ENCODE results near the gene FKBP6. TPM values are rescaled to one million over a fixed set of nuclear protein-coding genes. Genes with fewer than 3 reads are reported as not detected.

Gene FKBP6
- total RNA-seq, 1 experiment from 2014 or later, result not detected

GRCh38 chr7:73351447-73352167 lies 23.6 kb downstream of the FKBP6 start:
- CTCF ChIA-PET, result no interaction called here
- peaks cover 7% of the 10 kb centered on the region; the same call in 1 of the 2 replicates for H3K9me3 ChIP-seq
- Mint-ChIP-seq H3K4me1 (ENCODE audit: low read depth, unreplicated experiment) (no peaks in the 10 kb centered on the region), H3K27ac (ENCODE audit: unreplicated experiment) (no peak overlapping the region), H3K9me3 (ENCODE audit: unreplicated experiment) (no peaks in the 10 kb centered on the region), H3K36me3 (ENCODE audit: insufficient read depth, unreplicated experiment) (no peaks in the 10 kb centered on the region), H3K4me3 (ENCODE audit: unreplicated experiment) (no peak overlapping the region), H3K27me3 (ENCODE audit: insufficient read depth, unreplicated experiment) (no peaks in the 10 kb centered on the region)
- H3K36me3 ChIP-seq (ENCODE audit: control insufficient read depth, insufficient read depth, low read length), result no peaks in the 10 kb centered on the region
- no TSS peak for BruUV-seq (replicated peaks)
- H3K27me3 ChIP-seq (replicated peaks; ENCODE audit: control insufficient read depth, insufficient read depth, low read length), result no peaks in the 10 kb centered on the region
- no peaks in the 10 kb centered on the region for H3K4me1 ChIP-seq
- POLR2A ChIA-PET, result no interaction called here
- intact Hi-C loops (cut with micrococcal nuclease; ENCODE audit: unreplicated experiment), result no loop called here
- no peak overlapping the region for H3K4me3 ChIP-seq (ENCODE audit: low read depth, low read length)
- TF ChIP-seq CTCF (IDR thresholded peaks at IDR 0.05; ENCODE audit: insufficient read depth in 1 of 2, low read depth in 1 of 2, low read length in 1 of 2, severe bottlenecking in 1 of 2, unreplicated experiment in 1 of 2), result no peak
- no peak for DNase-seq

- intact Hi-C loops (cut with micrococcal nuclease; ENCODE audit: unreplicated experiment), result no loop called here
- no peaks in the 10 kb centered on the region for H3K36me3 ChIP-seq (ENCODE audit: control insufficient read depth, insufficient read depth, low read length)
- H3K9me3 Mint-ChIP-seq (ENCODE audit: unreplicated experiment), result no peaks in the 10 kb centered on the region
- no peaks in the 10 kb centered on the region for H3K27me3 ChIP-seq (replicated peaks; ENCODE audit: control insufficient read depth, insufficient read depth, low read length)
- no peak for DNase-seq
- no peak overlapping the region for H3K4me3 ChIP-seq (ENCODE audit: low read depth, low read length)
- H3K9me3 ChIP-seq, result peaks cover 7% of the 10 kb centered on the region; the same call in 1 of the 2 replicates
- no peak overlapping the region for H3K4me3 Mint-ChIP-seq (ENCODE audit: unreplicated experiment)
- no peaks in the 10 kb centered on the region for H3K27me3 Mint-ChIP-seq (ENCODE audit: insufficient read depth, unreplicated experiment)
- ChIA-PET CTCF (no interaction called here), POLR2A (interaction anchor here (0.6 kb wide), 2 partner anchors 9 to 39 kb away, joined by 4 to 8 read pairs; no protein-coding TSS in a partner anchor)
- no TSS peak for BruUV-seq (replicated peaks)
- H3K27ac Mint-ChIP-seq (ENCODE audit: unreplicated experiment), result no peak overlapping the region
- no peaks in the 10 kb centered on the region for H3K4me1 ChIP-seq
- H3K36me3 Mint-ChIP-seq (ENCODE audit: insufficient read depth, unreplicated experiment), result no peaks in the 10 kb centered on the region
- no peak for TF ChIP-seq CTCF (IDR thresholded peaks at IDR 0.05; ENCODE audit: insufficient read depth in 1 of 2, low read depth in 1 of 2, low read length in 1 of 2, severe bottlenecking in 1 of 2, unreplicated experiment in 1 of 2)
- no peaks in the 10 kb centered on the region for H3K4me1 Mint-ChIP-seq (ENCODE audit: low read depth, unreplicated experiment)
Measured at GRCh38 chr7:73352784-73353183, 24.8 kb downstream of the FKBP6 start.

GRCh38 chr7:73353243-73353642 lies 25.3 kb downstream of the FKBP6 start:
- no peaks in the 10 kb centered on the region for H3K36me3 Mint-ChIP-seq (ENCODE audit: insufficient read depth, unreplicated experiment)
- intact Hi-C loops (cut with micrococcal nuclease; ENCODE audit: unreplicated experiment), result no loop called here
- no peak overlapping the region for H3K27ac Mint-ChIP-seq (ENCODE audit: unreplicated experiment)
- no peak for DNase-seq
- POLR2A ChIA-PET, result no interaction called here
- Histone ChIP-seq H3K36me3 (ENCODE audit: control insufficient read depth, insufficient read depth, low read length) (no peaks in the 10 kb centered on the region), H3K4me3 (ENCODE audit: low read depth, low read length) (no peak overlapping the region), H3K27me3 (replicated peaks; ENCODE audit: control insufficient read depth, insufficient read depth, low read length) (no peaks in the 10 kb centered on the region), H3K9me3 (peaks cover 7% of the 10 kb centered on the region; the same call in 1 of the 2 replicates), H3K4me1 (0 out of 2 replicates have a peak, but pooled peaks cover 4% of the 10 kb centered on the region)
- H3K27me3 Mint-ChIP-seq (ENCODE audit: insufficient read depth, unreplicated experiment), result no peaks in the 10 kb centered on the region
- no peaks in the 10 kb centered on the region for H3K4me1 Mint-ChIP-seq (ENCODE audit: low read depth, unreplicated experiment)
- no peak for TF ChIP-seq CTCF (IDR thresholded peaks at IDR 0.05; ENCODE audit: insufficient read depth in 1 of 2, low read depth in 1 of 2, low read length in 1 of 2, severe bottlenecking in 1 of 2, unreplicated experiment in 1 of 2)
- H3K9me3 Mint-ChIP-seq (ENCODE audit: unreplicated experiment), result no peaks in the 10 kb centered on the region
- no peak overlapping the region for H3K4me3 Mint-ChIP-seq (ENCODE audit: unreplicated experiment)
- CTCF ChIA-PET, result no interaction called here
- no TSS peak for BruUV-seq (replicated peaks)
